Daoy (cell line): ENCODE data around the gene DRAM1. TPM values are rescaled to one million over a fixed set of nuclear protein-coding genes. Genes with fewer than 3 reads are reported as not detected.
"Not testable (repeated sequence)": the region's sequence is repeated elsewhere in the genome, so short reads cannot be mapped to it uniquely, and the experiment has no call there.

Experiments used
- DNase-seq: peaks from one replicate; pipeline ENCODE4 v3.0.0-alpha.2; 2015; ENCODE audit warnings: low read depth
- total RNA-seq: library from RNA; depleted of rRNA; stranded (reverse); fragments of >200 nt; shearing (Covaris generic); gene quantifications from 2 replicates; pipeline ENCODE4 v1.2.3, GENCODE V29; 2014

Gene DRAM1
- total RNA-seq, 1 experiment from 2014 or later = 4.3 TPM

- DNase-seq = no peak
Observed at GRCh38 chr12:101906226-101906625, 28.8 kb downstream of the DRAM1 start.

- no peak for DNase-seq
Observed at GRCh38 chr12:101908395-101908794, 31.0 kb downstream of the DRAM1 start.

- DNase-seq = no peak
Observed at GRCh38 chr12:101909646-101910045, 32.3 kb downstream of the DRAM1 start.

GRCh38 chr12:101915841-101916240 is 38.5 kb downstream of the DRAM1 start:
- DNase-seq = no peak

- DNase-seq = not testable (repeated sequence)
Observed at GRCh38 chr12:101918805-101919204, 41.4 kb downstream of the DRAM1 start.

DNA sequence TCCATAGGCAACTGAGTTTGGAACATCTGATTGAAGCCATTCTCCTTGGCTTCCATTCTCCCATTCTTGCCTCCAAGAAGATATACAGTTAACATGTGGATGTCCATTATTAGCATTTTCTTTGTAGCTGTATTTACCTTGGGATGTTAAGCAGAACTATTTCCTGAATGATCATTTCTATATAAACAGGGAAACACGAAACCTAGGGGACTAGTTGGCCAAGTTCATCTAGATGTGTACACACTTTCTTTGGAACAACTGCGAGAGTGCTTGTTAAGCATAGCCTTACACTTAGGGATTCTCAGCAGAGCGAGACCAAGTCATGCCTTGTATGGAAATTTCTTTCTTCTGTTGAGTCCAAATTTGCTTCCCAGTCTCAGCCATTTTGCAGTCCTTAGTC is 42.1 kb downstream of the DRAM1 start:
- no peak for DNase-seq

- DNase-seq = no peak
Observed at GRCh38 chr12:101920906-101921305, 43.5 kb downstream of the DRAM1 start.

GRCh38 chr12:101923045-101923718 is 45.8 kb downstream of the DRAM1 start:
- DNase-seq = no peak

- DNase-seq = no peak
Observed at GRCh38 chr12:101924618-101925017, 47.2 kb downstream of the DRAM1 start.

DNA sequence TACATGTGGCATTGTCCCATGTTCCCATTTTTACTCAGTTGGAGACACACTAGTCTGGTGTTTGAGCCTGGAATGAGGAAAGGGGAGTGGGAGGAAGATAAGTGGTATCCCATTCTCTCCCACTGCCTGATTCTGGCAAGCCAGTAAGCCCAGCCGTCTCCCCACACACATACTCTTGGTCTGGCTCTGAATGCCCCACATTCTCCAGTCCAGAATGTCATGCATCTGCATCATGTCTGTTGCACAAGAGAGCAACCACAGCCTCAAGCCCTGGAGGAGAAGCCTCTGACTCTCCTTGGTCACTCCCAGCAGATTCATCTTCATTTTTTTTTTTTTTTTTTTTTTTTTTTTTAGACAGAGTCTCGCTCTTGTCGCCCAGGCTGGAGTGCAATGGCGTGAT is 48.0 kb downstream of the DRAM1 start:
- DNase-seq = peak; percentile 69

DNA sequence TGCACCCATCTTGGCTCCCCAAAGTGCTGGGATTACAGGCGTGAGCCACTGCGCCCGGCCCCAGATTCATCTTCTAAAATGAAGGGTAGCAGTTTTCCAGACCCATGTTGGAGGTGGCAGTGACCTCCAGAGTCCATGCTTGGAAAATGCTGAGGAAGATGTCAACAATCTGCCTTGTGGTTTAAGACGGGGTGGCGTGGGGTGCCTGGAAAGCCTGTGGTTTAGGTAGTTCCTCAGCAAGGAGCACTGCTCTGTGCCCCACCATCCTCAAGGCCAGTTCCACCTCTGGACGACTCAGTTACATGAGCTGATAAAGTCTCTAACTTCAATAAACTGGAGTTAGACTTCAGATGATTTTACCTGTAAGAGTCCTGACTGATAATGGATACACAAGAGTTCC is 48.6 kb downstream of the DRAM1 start:
- DNase-seq = no peak

- DNase-seq = no peak
Observed at GRCh38 chr12:101927036-101927435, 49.7 kb downstream of the DRAM1 start.

- no peak for DNase-seq
Observed at GRCh38 chr12:101927999-101928398, 50.6 kb downstream of the DRAM1 start.

GRCh38 chr12:101928556-101928955 is 51.2 kb downstream of the DRAM1 start:
- DNase-seq = no peak

- no peak for DNase-seq
Observed at GRCh38 chr12:101929365-101930041, 52.1 kb downstream of the DRAM1 start.

GRCh38 chr12:101931498-101932326 is 54.3 kb downstream of the DRAM1 start:
- DNase-seq = no peak

GRCh38 chr12:101933866-101934514 is 56.6 kb downstream of the DRAM1 start:
- no peak for DNase-seq

- peak; percentile 83 for DNase-seq
Observed at GRCh38 chr12:101935890-101936746, 58.7 kb downstream of the DRAM1 start.

- no peak for DNase-seq
Observed at GRCh38 chr12:101939306-101939705, 61.9 kb downstream of the DRAM1 start.

GRCh38 chr12:101939856-101940265 is 62.5 kb downstream of the DRAM1 start:
- peak; percentile 64 for DNase-seq

GRCh38 chr12:101940400-101940950 is 63.1 kb downstream of the DRAM1 start:
- no peak for DNase-seq
